ENCODE measurements around the gene NDUFA8. TPM values are rescaled to one million over a fixed set of nuclear protein-coding genes. Genes with fewer than 3 reads are reported as not detected.

Gene NDUFA8
- total RNA-seq, 1 experiment from 2014 or later = 60.7 TPM

GRCh38 chr9:122195875-122196274, 36.3 kb upstream of the NDUFA8 start:
- H3K18ac ChIP-seq (ENCODE audit: insufficient read length, low read depth, low read length) = no peak overlapping the region
- no peak overlapping the region for H2AFZ ChIP-seq (ENCODE audit: low read length)
- no peak overlapping the region for H4K8ac ChIP-seq (replicated peaks; ENCODE audit: insufficient read length, low read depth, low read length)
- no peak overlapping the region for H3K9ac ChIP-seq (ENCODE audit: extremely low read depth, insufficient read length, low read length)
- no CpG with 5 or more reads among the region's 4 CpGs for WGBS (ENCODE audit: extremely low coverage, insufficient read length, low lambda C conversion rate)
- H2BK15ac ChIP-seq (ENCODE audit: low read depth, low read length) = no peak overlapping the region
- H4K91ac ChIP-seq (ENCODE audit: insufficient read length, low read depth, low read length) = no peak overlapping the region
- peaks cover 5% of the 10 kb centered on the region; the same call in 1 of the 2 replicates for H3K27me3 Mint-ChIP-seq (ENCODE audit: low read depth)
- H3K27ac Mint-ChIP-seq = no peak overlapping the region
- no peaks in the 10 kb centered on the region for H3K9me3 Mint-ChIP-seq
- no peak for DNase-seq
- H3K14ac ChIP-seq (ENCODE audit: insufficient read depth, low read length) = no peak overlapping the region
- no peaks in the 10 kb centered on the region for H3K4me1 ChIP-seq (ENCODE audit: insufficient read depth, low read length)
- no peak overlapping the region for H3K56ac ChIP-seq (ENCODE audit: insufficient read length, low read depth, low read length)
- no peak overlapping the region for H3K27ac ChIP-seq (ENCODE audit: insufficient read length, low read depth, low read length)
- H4K5ac ChIP-seq (ENCODE audit: insufficient read length, low read depth, low read length) = no peak overlapping the region
- H3K27me3 ChIP-seq (ENCODE audit: insufficient read depth, low read length) = no peaks in the 10 kb centered on the region
- H3K79me2 ChIP-seq (ENCODE audit: insufficient read depth, low read length) = no peaks in the 10 kb centered on the region
- H4K20me1 ChIP-seq (ENCODE audit: control insufficient read depth, insufficient read depth, insufficient read length) = no peaks in the 10 kb centered on the region
- H3K4me3 Mint-ChIP-seq = no peak overlapping the region
- no peak overlapping the region for H3K4ac ChIP-seq (ENCODE audit: low read depth, low read length)
- H3K36me3 Mint-ChIP-seq (ENCODE audit: insufficient read depth in 1 of 3, low read depth in 3 of 3) = no peaks in the 10 kb centered on the region; a peak in 1 of 7 replicates
- H3K23ac ChIP-seq (ENCODE audit: insufficient read length, low read depth, low read length) = no peak overlapping the region
- no peak overlapping the region for H2BK120ac ChIP-seq (ENCODE audit: low read depth, low read length, poor library complexity, severe bottlenecking)
- no peaks in the 10 kb centered on the region for H3K23me2 ChIP-seq (ENCODE audit: insufficient read length, low read depth, low read length, poor library complexity, severe bottlenecking)
- no peaks in the 10 kb centered on the region for H3K9me3 ChIP-seq (ENCODE audit: control insufficient read depth, low read depth, low read length)
- H3K4me1 Mint-ChIP-seq = peaks cover 19 to 27% of the 10 kb centered on the region in 2 experiments
- no peak overlapping the region for H2BK20ac ChIP-seq (ENCODE audit: low read depth, low read length, poor library complexity, severe bottlenecking)
- H2BK5ac ChIP-seq (ENCODE audit: insufficient read length, low read length) = no peak overlapping the region
- no peak overlapping the region for H3K4me2 ChIP-seq (ENCODE audit: insufficient read depth, insufficient read length, low read length)
- H3K79me1 ChIP-seq (ENCODE audit: insufficient read depth, low read depth, low read length, poor library complexity, severe bottlenecking) = no peaks in the 10 kb centered on the region
- H2AK5ac ChIP-seq (ENCODE audit: insufficient read length, low read length) = no peak overlapping the region
- H3T11ph ChIP-seq (ENCODE audit: low read length) = no peak overlapping the region
- no peak overlapping the region for H2BK12ac ChIP-seq (ENCODE audit: insufficient read length, low read depth, low read length)
- TF ChIP-seq CTCF (conservative IDR thresholded peaks at IDR 0.05) = no peak

All from H9 (cell line).